Stimulated activated CD8-positive, alpha-beta memory T cell treated with anti-CD3 and anti-CD28 coated beads, Interleukin-15, amount 100 ng/mL, for 48 hours (primary cell): Measurements from ENCODE around the gene CLCN1.

Source experiments
- DNase-seq, 2 donors: peaks; one replicate each; pipeline ENCODE4 v3.0.0-alpha.2; 2020; ENCODE audit warnings: low read depth in 2 of 2

CLCN1 gene

GRCh38 chr7:143334244-143334643 lies 18.3 kb downstream of the CLCN1 start:
- DNase-seq: no peak

GRCh38 chr7:143337216-143337615 lies 21.3 kb downstream of the CLCN1 start:
- DNase-seq: no peak

GRCh38 chr7:143341842-143342241 lies 25.9 kb downstream of the CLCN1 start:
- no peak for DNase-seq

- DNase-seq: no peak
Observed at GRCh38 chr7:143343596-143343995, 27.7 kb downstream of the CLCN1 start.

GRCh38 chr7:143345428-143345900 lies 29.6 kb downstream of the CLCN1 start:
- DNase-seq: peak; percentile 49 to 65

GRCh38 chr7:143346018-143346417 lies 30.1 kb downstream of the CLCN1 start:
- no peak for DNase-seq

- no peak for DNase-seq
Observed at GRCh38 chr7:143347950-143348349, 32.0 kb downstream of the CLCN1 start.

- no peak for DNase-seq
Observed at GRCh38 chr7:143351060-143351459, 35.1 kb downstream of the CLCN1 start.

GRCh38 chr7:143351574-143351973 lies 35.7 kb downstream of the CLCN1 start:
- no peak for DNase-seq

- no peak for DNase-seq
Observed at GRCh38 chr7:143352531-143353002, 36.7 kb downstream of the CLCN1 start.

- DNase-seq: no peak
Observed at GRCh38 chr7:143354376-143354775, 38.5 kb downstream of the CLCN1 start.

- DNase-seq: no peak
Observed at GRCh38 chr7:143354965-143355364, 39.1 kb downstream of the CLCN1 start.

GRCh38 chr7:143355450-143356385 lies 39.8 kb downstream of the CLCN1 start:
- DNase-seq: no peak

GRCh38 chr7:143356414-143357050 lies 40.6 kb downstream of the CLCN1 start:
- no peak for DNase-seq

GRCh38 chr7:143358626-143359025 lies 42.7 kb downstream of the CLCN1 start:
- DNase-seq: no peak

- DNase-seq: no peak
Observed at GRCh38 chr7:143359771-143360353, 44.0 kb downstream of the CLCN1 start.

GRCh38 chr7:143360788-143361551 lies 45.1 kb downstream of the CLCN1 start:
- no peak for DNase-seq

- no peak for DNase-seq
Observed at GRCh38 chr7:143361552-143362130, 45.7 kb downstream of the CLCN1 start.

- DNase-seq: no peak
Observed at GRCh38 chr7:143362131-143363015, 46.5 kb downstream of the CLCN1 start, which contains the start of gene FAM131B. Gene FAM131B, minus strand, starts transcription at chr7:143362713. Its CDS starts 110 bp downstream, at chr7:143362603.
